GM21529 (cell line): Measurements from ENCODE around the gene SYNGR2.
A peak's percentile ranks its signal among the peaks of the same experiment; 100 is the strongest.
"Not testable (repeated sequence)": the region's sequence is repeated elsewhere in the genome, so short reads cannot be mapped to it uniquely, and the experiment has no call there.

Source experiments
- ATAC-seq: cut with Tn5 transposase; IDR thresholded peaks from one replicate; pipeline ENCODE4 v1.9.1; 2021; ENCODE audit not compliant: unreplicated experiment

SYNGR2 gene

GRCh38 chr17:78129351-78130089, 38.9 kb upstream of the SYNGR2 start:
- no peak for ATAC-seq

DNA sequence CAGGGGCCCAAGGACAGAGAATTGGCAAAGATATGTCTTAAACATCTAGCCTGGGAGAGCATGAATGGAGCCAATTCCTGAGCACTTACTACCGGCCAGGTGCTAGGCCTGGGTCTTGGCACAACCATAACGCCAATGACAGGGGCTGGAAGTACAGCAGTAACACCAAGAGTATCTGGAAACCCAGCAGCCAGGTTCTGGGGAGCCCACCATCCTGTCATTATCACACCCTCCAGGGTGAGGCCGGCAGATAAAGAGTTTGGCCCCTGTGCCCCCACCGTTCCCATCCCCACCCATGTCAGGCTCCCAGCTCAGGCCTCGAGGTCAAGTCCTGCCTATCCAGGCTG, 38.3 kb upstream of the SYNGR2 start:
- no peak for ATAC-seq

GRCh38 chr17:78130437-78131101, 37.8 kb upstream of the SYNGR2 start, which contains the start of gene TMC8:
TSS of gene TMC8 (plus strand) at chr17:78130771. CDS start at chr17:78131589, 818 bp downstream.
- peak; percentile 28 for ATAC-seq

GRCh38 chr17:78131172-78132083, 37.0 kb upstream of the SYNGR2 start:
- no peak for ATAC-seq

- no peak for ATAC-seq
These were observed 36.2 kb upstream of the SYNGR2 start for GRCh38 chr17:78132084-78132676.

DNA sequence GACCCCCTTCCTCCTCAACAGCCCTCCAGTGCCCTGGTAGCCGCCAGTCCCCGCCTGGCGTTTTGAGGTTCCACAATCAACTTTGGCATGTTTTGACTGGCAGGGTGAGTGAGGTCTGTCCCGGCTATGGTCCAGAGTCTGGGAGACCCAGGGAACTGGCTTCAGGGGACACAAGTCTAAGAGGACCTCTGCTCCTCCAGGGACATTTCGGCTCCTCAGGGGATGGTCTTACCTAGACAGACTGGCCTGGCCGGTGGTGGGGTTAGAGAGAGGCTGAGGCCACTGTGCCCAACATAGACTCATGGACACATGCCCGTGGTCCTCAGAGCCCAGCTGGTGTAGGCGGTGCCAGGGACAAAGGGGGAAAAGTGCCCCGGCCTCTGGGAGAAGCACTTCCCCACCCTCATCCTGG, 35.6 kb upstream of the SYNGR2 start:
- no peak for ATAC-seq

DNA sequence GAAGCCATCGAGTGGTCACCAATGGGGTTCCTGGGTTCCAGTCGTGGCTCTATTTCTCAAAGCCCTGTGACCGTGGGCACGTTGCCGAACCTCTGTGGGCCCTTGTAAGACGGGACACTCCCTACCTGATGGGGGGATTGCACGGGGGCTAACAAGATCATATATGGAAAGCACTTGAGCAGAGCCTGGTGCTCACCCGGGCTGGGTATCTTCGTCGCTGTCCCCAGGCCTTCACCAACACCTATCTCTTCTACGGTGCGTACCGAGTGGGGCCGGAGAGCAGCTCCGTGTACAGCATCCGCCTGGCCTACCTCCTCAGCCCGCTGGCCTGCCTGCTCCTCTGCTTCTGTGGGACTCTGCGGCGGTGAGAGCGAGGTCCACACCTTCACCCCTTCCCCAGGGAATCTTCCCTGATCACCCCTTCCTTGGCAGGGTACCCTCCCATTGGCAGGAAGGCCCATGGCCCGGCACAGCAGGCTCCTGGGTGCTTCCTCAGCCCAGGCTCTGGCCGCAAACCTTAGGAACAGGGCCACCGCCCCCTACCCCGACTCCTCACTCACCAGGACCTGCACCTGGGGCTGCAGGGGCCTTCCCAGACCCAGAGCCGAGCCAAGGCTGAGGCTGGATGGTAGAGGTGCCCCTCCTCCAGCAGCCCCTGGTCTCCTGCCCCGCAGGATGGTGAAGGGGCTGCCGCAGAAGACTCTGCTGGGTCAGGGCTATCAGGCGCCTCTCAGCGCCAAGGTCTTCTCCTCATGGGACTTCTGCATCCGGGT, 35.0 kb upstream of the SYNGR2 start:
- ATAC-seq: no peak

- no peak for ATAC-seq
These were observed 34.1 kb upstream of the SYNGR2 start for GRCh38 chr17:78133971-78134898.

GRCh38 chr17:78134899-78135385, 33.4 kb upstream of the SYNGR2 start:
- no peak for ATAC-seq

DNA sequence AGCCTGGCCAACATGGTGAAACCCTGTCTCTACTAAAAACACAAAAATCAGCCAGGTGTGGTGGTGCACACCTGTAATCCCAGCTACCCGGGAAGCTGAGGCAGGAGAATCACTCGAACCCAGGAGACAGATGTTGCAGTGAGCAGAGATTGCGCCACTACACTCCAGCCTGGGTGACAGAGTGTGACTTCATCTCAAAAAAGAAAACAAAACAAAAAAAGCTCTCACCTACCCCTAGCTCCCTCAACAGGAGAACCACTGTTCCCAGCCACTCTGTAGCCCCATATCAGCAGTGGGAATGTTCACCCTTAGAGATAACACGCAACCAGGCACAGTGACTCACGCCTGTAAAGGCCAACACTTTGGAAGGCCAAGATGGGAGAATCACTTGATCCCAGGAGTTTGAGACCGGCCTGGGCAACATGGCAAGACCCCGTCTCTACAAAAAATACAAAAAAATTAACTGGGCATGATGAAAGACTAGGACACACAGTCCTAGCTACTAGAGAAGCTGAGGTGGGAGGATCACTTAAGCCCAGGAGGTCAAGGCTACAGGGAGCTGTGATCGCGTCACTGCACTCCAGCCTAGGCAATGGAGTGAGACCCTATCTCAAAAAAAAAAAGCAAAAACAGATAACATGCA, 32.4 kb upstream of the SYNGR2 start:
- ATAC-seq: no peak

DNA sequence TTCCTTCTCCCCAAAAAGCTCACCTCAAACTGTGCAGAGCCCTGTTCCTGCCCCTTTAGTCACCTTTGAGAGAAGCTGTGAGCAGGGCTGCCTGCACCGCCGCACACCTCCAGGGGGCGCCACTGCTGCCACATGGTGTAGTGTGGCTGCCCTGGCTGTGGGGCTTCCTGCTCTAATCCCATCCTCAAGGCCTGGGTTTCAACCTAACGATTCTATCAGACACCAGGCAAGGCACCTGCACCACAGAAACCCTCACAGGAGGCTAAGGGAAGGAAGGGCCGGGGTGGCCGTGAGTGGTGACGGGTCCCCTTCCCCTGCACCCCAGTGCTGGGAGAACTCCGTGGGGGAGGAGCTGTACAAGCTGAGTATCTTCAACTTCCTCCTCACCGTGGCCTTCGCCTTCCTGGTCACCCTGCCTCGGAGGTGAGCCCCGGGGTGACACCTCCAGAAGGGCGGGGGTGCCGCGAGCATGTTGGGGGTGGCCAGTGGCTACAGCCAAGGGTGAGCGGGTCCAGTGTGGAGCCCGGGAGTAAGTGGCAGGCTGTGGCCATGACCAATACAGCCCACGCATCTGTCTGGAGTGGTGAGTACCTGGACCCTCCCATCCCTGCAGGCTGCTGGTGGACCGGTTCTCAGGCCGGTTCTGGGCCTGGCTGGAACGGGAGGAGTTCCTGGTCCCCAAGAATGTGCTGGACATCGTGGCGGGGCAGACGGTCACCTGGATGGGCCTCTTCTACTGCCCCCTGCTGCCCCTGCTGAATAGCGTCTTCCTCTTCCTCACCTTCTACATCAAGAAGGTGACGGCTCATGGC, 30.8 kb upstream of the SYNGR2 start:
- no peak for ATAC-seq

- no peak for ATAC-seq
These were observed 29.9 kb upstream of the SYNGR2 start for GRCh38 chr17:78138204-78139060.

- not testable (repeated sequence) for ATAC-seq
These were observed 28.6 kb upstream of the SYNGR2 start for GRCh38 chr17:78139861-78140168.

- ATAC-seq: peak; percentile 76
These were observed 28.0 kb upstream of the SYNGR2 start for GRCh38 chr17:78140169-78141051.

DNA sequence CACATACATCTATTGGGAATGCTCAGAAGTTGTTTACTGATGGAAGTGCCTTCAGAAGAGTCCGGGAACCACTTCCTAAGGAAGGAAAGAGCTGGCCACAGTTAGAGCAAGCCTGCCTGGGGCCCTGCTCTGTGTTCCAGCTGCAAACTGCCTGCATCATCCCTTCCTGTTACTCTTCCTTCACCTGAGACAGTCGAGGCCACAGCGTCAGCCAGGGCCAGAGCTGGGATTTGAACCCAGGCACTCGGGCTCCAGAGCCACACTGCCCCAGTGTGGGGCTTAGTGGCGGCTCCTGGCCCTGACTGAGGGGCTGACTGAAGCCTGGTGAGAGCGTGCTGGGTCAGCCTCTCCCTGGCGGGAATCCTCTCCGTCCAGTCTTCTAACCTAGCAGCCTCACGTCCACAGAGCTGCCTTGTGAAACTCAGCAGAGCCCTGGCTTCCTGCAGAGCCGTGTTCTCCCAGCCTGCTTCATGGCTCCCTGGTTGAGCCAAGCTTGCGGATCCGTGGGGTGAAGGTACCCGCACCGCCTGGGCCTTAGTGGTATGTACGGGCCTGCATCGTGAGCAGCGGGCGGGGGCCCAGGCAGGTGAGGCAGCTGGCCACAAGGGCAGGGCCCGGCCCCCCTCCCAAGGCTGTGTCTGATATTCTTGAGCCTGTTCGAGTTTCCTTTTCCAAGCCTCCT, 26.8 kb upstream of the SYNGR2 start:
- no peak for ATAC-seq
